ENCODE data around the gene C2orf15. TPM values are rescaled to one million over a fixed set of nuclear protein-coding genes. Genes with fewer than 3 reads are reported as not detected.

The C2orf15 gene
- total and polyA plus RNA-seq, 9 of the 15 experiments (the other 6 are each of a cell fraction or from before 2014, with no cell fraction given), result 0.04 to 0.27 (median 0.15) TPM; not detected in 1

DNA sequence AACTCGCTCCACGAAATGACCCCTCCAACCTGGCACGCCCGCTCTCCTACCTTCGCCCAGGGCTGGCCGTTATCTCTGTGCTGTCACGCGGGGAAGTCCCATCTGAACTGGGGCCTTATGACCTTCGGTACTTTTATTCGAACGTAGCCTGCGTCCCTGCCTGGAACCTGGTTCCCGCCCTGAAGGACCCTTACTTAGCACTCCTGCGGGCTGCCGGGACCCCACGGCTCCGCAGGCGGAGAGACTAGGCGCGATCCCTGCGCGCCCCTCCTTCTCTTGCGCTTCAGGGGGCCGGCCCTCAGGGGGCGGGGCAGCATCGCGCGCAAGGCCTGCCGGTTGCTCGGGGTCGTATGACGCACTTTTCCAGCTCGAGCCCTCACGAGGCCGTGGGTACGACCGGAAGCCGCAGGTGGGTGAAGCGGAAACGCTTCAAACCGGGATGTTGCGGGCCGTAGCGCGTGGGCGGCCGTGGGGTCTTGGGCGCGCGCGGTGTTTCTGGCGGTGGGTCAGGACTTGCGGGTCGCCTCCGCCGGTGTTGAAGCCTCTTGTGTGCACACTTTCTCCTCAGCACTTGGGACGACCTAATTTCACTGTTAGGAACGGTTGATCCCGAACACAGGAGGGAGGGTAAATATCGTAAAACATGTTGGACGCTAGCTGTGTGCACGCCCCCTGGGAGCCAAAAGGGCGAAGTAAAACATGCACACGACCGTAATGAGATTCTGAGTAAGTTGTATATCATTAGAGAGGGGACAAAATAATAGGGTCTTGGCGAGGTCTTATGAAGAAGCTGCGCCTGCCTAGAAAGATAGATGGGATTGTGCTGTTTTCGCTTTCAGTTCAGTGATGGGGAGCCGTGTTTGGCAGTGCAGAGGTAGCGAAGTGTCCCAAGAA lies 13.4 kb downstream of the C2orf15 start, which contains the start of the genes LIPT1 and TSGA10 (continued):
- 0 out of 4 replicates have a peak, but pooled peaks of 1 of the 2 experiments have one; percentile 15 for TF ChIP-seq SRF (CRISPR knock-in tag; IDR thresholded peaks at IDR 0.05)
- TF ChIP-seq HDAC1 (IDR thresholded peaks at IDR 0.05), result peak; percentile 9 to 89; a peak in 2 of 4 replicates
- TF ChIP-seq PRMT5 (CRISPR knock-in tag; IDR thresholded peaks at IDR 0.05), result no peak
- TF ChIP-seq ESRRA (IDR thresholded peaks at IDR 0.05; ENCODE audit: borderline replicate concordance, low read depth), result peak; percentile 76
- TF ChIP-seq CBX3 (IDR thresholded peaks at IDR 0.05; ENCODE audit: borderline replicate concordance in 1 of 2, low read length in 2 of 2), result peak in 1 of 2 experiments; percentile 45; a peak in 2 of 3 replicates
- peak; percentile 62; the same call in 1 of the 2 replicates for TF ChIP-seq NFRKB (IDR thresholded peaks at IDR 0.05; ENCODE audit: low read depth)
- no peak for TF ChIP-seq ZNF408 (CRISPR knock-in tag; IDR thresholded peaks at IDR 0.05; ENCODE audit: low read depth)
- peak; percentile 56; the same call in 1 of the 2 replicates for TF ChIP-seq E2F3 (CRISPR knock-in tag; IDR thresholded peaks at IDR 0.05)
- no peak for TF ChIP-seq HDAC3 (IDR thresholded peaks at IDR 0.05; ENCODE audit: borderline replicate concordance, partially characterized antibody)
- TF ChIP-seq RB1 (IDR thresholded peaks at IDR 0.05; ENCODE audit: low read depth), result 0 out of 2 replicates have a peak, but pooled peaks have one; percentile 73
- peak; percentile 98 for TF ChIP-seq POLR2G (IDR thresholded peaks at IDR 0.05; ENCODE audit: low read depth, low read length)
- TF ChIP-seq KLF13 (tag; IDR thresholded peaks at IDR 0.05; ENCODE audit: borderline replicate concordance, low read depth), result peak; percentile 85; the same call in 1 of the 2 replicates
- TF ChIP-seq MED1 (CRISPR knock-in tag; IDR thresholded peaks at IDR 0.05; ENCODE audit: borderline replicate concordance), result no peak
- TF ChIP-seq KAT7 (CRISPR knock-in tag; IDR thresholded peaks at IDR 0.05; ENCODE audit: borderline replicate concordance), result 0 out of 2 replicates have a peak, but pooled peaks have one; percentile 36
- TF ChIP-seq, protein P1, sequence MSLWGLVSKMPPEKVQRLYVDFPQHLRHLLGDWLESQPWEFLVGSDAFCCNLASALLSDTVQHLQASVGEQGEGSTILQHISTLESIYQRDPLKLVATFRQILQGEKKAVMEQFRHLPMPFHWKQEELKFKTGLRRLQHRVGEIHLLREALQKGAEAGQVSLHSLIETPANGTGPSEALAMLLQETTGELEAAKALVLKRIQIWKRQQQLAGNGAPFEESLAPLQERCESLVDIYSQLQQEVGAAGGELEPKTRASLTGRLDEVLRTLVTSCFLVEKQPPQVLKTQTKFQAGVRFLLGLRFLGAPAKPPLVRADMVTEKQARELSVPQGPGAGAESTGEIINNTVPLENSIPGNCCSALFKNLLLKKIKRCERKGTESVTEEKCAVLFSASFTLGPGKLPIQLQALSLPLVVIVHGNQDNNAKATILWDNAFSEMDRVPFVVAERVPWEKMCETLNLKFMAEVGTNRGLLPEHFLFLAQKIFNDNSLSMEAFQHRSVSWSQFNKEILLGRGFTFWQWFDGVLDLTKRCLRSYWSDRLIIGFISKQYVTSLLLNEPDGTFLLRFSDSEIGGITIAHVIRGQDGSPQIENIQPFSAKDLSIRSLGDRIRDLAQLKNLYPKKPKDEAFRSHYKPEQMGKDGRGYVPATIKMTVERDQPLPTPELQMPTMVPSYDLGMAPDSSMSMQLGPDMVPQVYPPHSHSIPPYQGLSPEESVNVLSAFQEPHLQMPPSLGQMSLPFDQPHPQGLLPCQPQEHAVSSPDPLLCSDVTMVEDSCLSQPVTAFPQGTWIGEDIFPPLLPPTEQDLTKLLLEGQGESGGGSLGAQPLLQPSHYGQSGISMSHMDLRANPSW (CRISPR knock-in tag; IDR thresholded peaks at IDR 0.05), result 0 out of 2 replicates have a peak, but pooled peaks have one; percentile 60
- TF ChIP-seq, protein P2, sequence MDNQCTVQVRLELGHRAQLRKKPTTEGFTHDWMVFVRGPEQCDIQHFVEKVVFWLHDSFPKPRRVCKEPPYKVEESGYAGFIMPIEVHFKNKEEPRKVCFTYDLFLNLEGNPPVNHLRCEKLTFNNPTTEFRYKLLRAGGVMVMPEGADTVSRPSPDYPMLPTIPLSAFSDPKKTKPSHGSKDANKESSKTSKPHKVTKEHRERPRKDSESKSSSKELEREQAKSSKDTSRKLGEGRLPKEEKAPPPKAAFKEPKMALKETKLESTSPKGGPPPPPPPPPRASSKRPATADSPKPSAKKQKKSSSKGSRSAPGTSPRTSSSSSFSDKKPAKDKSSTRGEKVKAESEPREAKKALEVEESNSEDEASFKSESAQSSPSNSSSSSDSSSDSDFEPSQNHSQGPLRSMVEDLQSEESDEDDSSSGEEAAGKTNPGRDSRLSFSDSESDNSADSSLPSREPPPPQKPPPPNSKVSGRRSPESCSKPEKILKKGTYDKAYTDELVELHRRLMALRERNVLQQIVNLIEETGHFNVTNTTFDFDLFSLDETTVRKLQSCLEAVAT (IDR thresholded peaks at IDR 0.05), result peak; percentile 48 to 52; a peak in 2 of 4 replicates
- no peak for TF ChIP-seq KLF6 (CRISPR knock-in tag; IDR thresholded peaks at IDR 0.05; ENCODE audit: borderline replicate concordance)
- TF ChIP-seq ZNF766 (CRISPR knock-in tag; conservative IDR thresholded peaks at IDR 0.05), result peak; percentile 68; the same call in 1 of the 2 replicates
- TF ChIP-seq EP400 (IDR thresholded peaks at IDR 0.05), result peak; percentile 99
- TF ChIP-seq CREB1 (IDR thresholded peaks at IDR 0.05), result peak; percentile 79
- TF ChIP-seq CREB1 (CRISPR knock-in tag; IDR thresholded peaks at IDR 0.05), result peak; percentile 86
- TF ChIP-seq, protein P3, sequence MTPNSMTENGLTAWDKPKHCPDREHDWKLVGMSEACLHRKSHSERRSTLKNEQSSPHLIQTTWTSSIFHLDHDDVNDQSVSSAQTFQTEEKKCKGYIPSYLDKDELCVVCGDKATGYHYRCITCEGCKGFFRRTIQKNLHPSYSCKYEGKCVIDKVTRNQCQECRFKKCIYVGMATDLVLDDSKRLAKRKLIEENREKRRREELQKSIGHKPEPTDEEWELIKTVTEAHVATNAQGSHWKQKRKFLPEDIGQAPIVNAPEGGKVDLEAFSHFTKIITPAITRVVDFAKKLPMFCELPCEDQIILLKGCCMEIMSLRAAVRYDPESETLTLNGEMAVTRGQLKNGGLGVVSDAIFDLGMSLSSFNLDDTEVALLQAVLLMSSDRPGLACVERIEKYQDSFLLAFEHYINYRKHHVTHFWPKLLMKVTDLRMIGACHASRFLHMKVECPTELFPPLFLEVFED (CRISPR knock-in tag; conservative IDR thresholded peaks at IDR 0.05), result no peak
